ENCODE results near the gene PARP8.
"Not testable (repeated sequence)": the region's sequence is repeated elsewhere in the genome, so short reads cannot be mapped to it uniquely, and the experiment has no call there.

Gene PARP8

DNA sequence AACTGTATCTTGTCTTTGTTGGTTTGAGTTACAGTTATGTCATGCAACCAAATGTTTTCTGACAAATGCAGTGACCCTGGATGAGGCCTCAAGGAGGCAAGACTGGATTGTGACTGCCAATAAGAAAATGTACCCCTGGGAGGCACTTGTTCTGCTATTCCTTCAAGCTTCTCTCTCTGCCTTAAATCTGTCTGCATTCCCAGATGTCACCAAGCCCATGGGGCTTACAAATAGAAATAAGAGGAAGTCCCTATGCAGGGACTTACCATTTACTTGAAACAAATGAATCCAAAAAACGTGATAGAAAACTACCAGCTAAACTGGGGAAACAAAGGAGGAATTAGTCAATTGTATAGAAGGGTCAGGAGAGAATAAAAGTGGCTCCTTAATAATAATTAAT lies 8.2 kb upstream of the PARP8 start:
- Histone ChIP-seq H3K4me3 (ENCODE audit: low read depth, low read length) (no peak overlapping the region), H3K9ac (ENCODE audit: low read depth, low read length) (no peak overlapping the region), H3K27me3 (ENCODE audit: control insufficient read depth, insufficient read depth, low read length) (no peaks in the 10 kb centered on the region), H3K4me1 (ENCODE audit: control insufficient read depth, insufficient read depth, low read length) (no peaks in the 10 kb centered on the region), H3K27ac (ENCODE audit: low read depth, low read length) (no peak overlapping the region), H3K36me3 (ENCODE audit: control insufficient read depth, insufficient read depth, low read length) (no peaks in the 10 kb centered on the region), H3K9me3 (ENCODE audit: control insufficient read depth, insufficient read depth, low read length) (no peaks in the 10 kb centered on the region)

- peaks cover 12% of the 10 kb centered on the region for H3K27me3 ChIP-seq (ENCODE audit: control insufficient read depth, insufficient read depth, low read length)
- H3K36me3 ChIP-seq (ENCODE audit: control insufficient read depth, insufficient read depth, low read length) = no peaks in the 10 kb centered on the region
- H3K27ac ChIP-seq (ENCODE audit: low read depth, low read length) = no peak overlapping the region
- no peaks in the 10 kb centered on the region for H3K9me3 ChIP-seq (ENCODE audit: control insufficient read depth, insufficient read depth, low read length)
- H3K4me1 ChIP-seq (ENCODE audit: control insufficient read depth, insufficient read depth, low read length) = 0 out of 2 replicates have a peak, but pooled peaks cover 5% of the 10 kb centered on the region
- H3K9ac ChIP-seq (ENCODE audit: low read depth, low read length) = no peak overlapping the region
- no peak overlapping the region for H3K4me3 ChIP-seq (ENCODE audit: low read depth, low read length)
Observed at GRCh38 chr5:50663636-50664035, 2.8 kb upstream of the PARP8 start.

DNA sequence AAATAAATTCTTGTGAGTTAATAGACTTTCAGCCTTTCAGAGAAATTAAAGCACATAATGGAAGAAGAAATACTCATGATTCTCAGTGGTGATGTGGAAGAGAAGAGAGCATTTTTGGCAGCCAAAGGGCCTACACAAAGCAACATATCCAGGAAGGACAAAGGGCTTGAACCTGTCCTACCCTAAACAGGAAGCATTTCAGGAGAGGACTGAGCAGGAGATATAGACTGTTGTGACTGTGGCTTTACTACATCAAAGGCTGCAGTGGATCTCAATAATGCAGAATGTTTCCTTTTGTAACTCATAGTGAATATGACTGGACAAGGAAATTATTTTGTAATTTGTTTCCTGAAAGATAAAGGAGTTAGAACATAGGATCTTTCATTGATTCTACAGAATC lies 1.3 kb upstream of the PARP8 start:
- Histone ChIP-seq H3K27me3 (ENCODE audit: control insufficient read depth, insufficient read depth, low read length) (peaks cover 12% of the 10 kb centered on the region), H3K4me3 (ENCODE audit: low read depth, low read length) (no peak overlapping the region), H3K9ac (ENCODE audit: low read depth, low read length) (no peak overlapping the region), H3K27ac (ENCODE audit: low read depth, low read length) (no peak overlapping the region), H3K9me3 (ENCODE audit: control insufficient read depth, insufficient read depth, low read length) (no peaks in the 10 kb centered on the region), H3K36me3 (ENCODE audit: control insufficient read depth, insufficient read depth, low read length) (no peaks in the 10 kb centered on the region), H3K4me1 (ENCODE audit: control insufficient read depth, insufficient read depth, low read length) (peaks cover 14% of the 10 kb centered on the region)

GRCh38 chr5:50665761-50666202 lies 655 bp upstream of the PARP8 start:
- H3K4me1 ChIP-seq (ENCODE audit: control insufficient read depth, insufficient read depth, low read length) = peaks cover 14% of the 10 kb centered on the region
- H3K9me3 ChIP-seq (ENCODE audit: control insufficient read depth, insufficient read depth, low read length); H3K36me3 ChIP-seq (ENCODE audit: control insufficient read depth, insufficient read depth, low read length): not testable (repeated sequence)
- H3K9ac ChIP-seq (ENCODE audit: low read depth, low read length) = peak overlapping the region; percentile 95; the same call in 1 of the 2 replicates
- peak overlapping the region; percentile 32 for H3K27ac ChIP-seq (ENCODE audit: low read depth, low read length)
- peaks cover 12% of the 10 kb centered on the region for H3K27me3 ChIP-seq (ENCODE audit: control insufficient read depth, insufficient read depth, low read length)
- H3K4me3 ChIP-seq (ENCODE audit: low read depth, low read length) = peak overlapping the region; percentile 98

GRCh38 chr5:50667023-50667652 lies 701 bp downstream of the PARP8 start:
- Histone ChIP-seq H3K9me3 (ENCODE audit: control insufficient read depth, insufficient read depth, low read length) (no peaks in the 10 kb centered on the region), H3K36me3 (ENCODE audit: control insufficient read depth, insufficient read depth, low read length) (no peaks in the 10 kb centered on the region), H3K4me3 (ENCODE audit: low read depth, low read length) (peak overlapping the region; percentile 98), H3K27me3 (ENCODE audit: control insufficient read depth, insufficient read depth, low read length) (peaks cover 12% of the 10 kb centered on the region), H3K9ac (ENCODE audit: low read depth, low read length) (peak overlapping the region; percentile 95), H3K27ac (ENCODE audit: low read depth, low read length) (peak overlapping the region; percentile 91), H3K4me1 (ENCODE audit: control insufficient read depth, insufficient read depth, low read length) (peaks cover 19% of the 10 kb centered on the region)

DNA sequence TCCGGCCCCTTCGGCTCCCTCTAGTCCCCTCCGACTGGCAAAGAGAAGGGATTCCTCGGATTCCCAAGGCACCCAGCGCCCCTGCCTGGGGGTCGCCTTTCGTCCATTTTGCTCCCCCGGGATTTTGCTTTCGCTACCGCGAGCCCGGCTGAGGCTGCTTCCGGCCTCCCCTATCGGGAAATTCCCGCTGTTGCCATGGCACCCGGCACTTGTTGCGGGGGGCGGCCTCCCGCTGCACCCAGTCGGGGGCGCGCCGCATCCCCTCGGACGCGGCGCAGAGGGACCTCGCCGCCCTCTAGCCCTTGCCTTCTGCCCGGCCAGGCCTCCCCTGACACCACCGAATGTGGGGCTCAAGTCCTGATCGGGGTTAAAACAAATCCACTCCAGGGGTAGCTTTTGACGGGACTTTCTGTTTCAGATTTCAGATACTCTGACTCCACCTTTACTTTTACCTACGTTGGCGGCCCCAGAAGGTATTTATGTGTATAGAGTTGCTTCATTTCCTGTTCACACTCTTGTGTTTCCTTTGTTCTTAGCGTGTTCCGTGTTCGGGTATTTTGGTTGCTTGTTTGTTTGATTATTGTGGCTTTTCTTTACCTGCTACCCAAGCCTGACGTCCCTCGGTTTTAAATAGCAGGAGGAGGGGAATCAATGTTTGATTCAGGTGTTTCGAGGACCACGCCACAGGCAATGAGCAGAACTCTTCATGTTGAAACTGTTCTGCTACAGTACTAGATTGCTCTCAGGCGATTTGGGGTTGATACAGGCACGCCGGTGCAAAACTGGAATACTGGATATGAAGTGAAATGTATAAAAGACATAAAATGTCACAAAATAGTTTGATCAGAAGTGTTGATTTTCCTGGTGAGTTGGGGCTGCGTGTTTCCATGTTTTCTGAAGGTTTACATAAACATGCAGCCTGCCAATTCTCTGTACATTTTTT lies 1.5 kb downstream of the PARP8 start:
- Histone ChIP-seq H3K27ac (ENCODE audit: low read depth, low read length) (peak overlapping the region; percentile 91), H3K36me3 (ENCODE audit: control insufficient read depth, insufficient read depth, low read length) (no peaks in the 10 kb centered on the region), H3K9me3 (ENCODE audit: control insufficient read depth, insufficient read depth, low read length) (no peaks in the 10 kb centered on the region), H3K4me3 (ENCODE audit: low read depth, low read length) (peak overlapping the region; percentile 98), H3K9ac (ENCODE audit: low read depth, low read length) (peak overlapping the region; percentile 95), H3K4me1 (ENCODE audit: control insufficient read depth, insufficient read depth, low read length) (peaks cover 25% of the 10 kb centered on the region), H3K27me3 (ENCODE audit: control insufficient read depth, insufficient read depth, low read length) (peaks cover 12% of the 10 kb centered on the region)

DNA sequence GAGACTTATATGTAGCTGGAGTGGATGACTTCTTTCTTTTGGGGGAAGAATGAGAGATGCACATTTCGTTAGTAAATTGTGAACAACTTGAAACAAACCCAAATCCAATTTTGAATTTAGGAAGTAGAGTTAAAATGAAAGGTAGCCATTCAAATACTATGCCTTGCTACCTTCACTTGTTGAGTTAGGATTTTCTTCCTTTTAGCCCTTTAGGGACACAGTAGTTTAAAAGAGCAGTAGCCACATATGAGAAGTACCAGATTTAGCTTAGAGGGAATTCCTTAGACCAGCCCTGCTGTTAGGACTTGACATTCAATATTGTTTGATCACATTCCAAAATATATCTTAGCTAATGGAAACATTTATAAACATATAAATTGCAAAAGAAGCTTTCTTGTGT lies 2.2 kb downstream of the PARP8 start:
- H3K36me3 ChIP-seq (ENCODE audit: control insufficient read depth, insufficient read depth, low read length); H3K27ac ChIP-seq (ENCODE audit: low read depth, low read length); H3K9me3 ChIP-seq (ENCODE audit: control insufficient read depth, insufficient read depth, low read length): not testable (repeated sequence)
- Histone ChIP-seq H3K4me1 (ENCODE audit: control insufficient read depth, insufficient read depth, low read length) (peaks cover 30% of the 10 kb centered on the region), H3K27me3 (ENCODE audit: control insufficient read depth, insufficient read depth, low read length) (peaks cover 12% of the 10 kb centered on the region), H3K9ac (ENCODE audit: low read depth, low read length) (peak overlapping the region; percentile 95), H3K4me3 (ENCODE audit: low read depth, low read length) (peak overlapping the region; percentile 98)

DNA sequence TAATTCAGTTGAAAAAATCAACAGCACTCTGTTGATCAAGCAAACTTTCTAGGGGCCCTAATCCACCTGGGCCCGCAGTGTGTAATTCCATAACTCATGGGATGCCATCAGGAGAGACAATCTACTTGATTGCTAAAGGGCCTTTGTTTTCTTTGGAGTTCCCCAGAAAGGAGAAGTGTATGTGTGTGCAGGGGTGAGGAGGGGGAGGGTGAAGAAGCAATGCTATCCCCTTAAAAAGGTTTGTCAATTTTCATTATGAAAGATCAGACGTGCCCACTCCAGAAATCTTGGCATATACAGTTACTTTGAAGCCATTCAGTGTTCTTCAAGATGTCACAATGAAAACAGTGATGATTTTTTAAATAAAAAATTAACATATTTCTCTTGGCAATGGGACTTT lies 6.2 kb downstream of the PARP8 start:
- Histone ChIP-seq H3K4me3 (ENCODE audit: low read depth, low read length) (no peak overlapping the region), H3K27ac (ENCODE audit: low read depth, low read length) (no peak overlapping the region), H3K4me1 (ENCODE audit: control insufficient read depth, insufficient read depth, low read length) (peaks cover 48% of the 10 kb centered on the region), H3K27me3 (ENCODE audit: control insufficient read depth, insufficient read depth, low read length) (no peaks in the 10 kb centered on the region), H3K9me3 (ENCODE audit: control insufficient read depth, insufficient read depth, low read length) (no peaks in the 10 kb centered on the region), H3K36me3 (ENCODE audit: control insufficient read depth, insufficient read depth, low read length) (no peaks in the 10 kb centered on the region), H3K9ac (ENCODE audit: low read depth, low read length) (no peak overlapping the region)

DNA sequence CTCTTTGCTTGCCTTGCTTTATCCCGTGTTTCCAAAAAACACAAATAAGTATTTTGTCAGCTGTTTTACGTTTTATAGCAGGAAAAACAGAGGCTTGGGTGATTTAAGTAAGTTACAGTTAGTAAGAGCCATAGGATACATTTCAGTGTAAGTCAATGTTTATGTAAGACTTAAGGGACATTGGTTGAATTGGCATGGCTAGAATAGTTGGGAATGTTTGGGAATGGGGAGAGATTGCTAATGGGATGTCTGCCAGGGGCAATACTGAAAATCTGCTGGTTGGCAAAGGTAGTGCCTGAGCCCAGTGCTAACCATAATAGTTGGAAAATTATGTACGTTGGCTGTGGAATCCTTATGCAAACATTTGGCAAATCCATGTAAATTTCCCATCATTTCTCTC lies 7.0 kb downstream of the PARP8 start:
- H3K27me3 ChIP-seq (ENCODE audit: control insufficient read depth, insufficient read depth, low read length); H3K9me3 ChIP-seq (ENCODE audit: control insufficient read depth, insufficient read depth, low read length); H3K36me3 ChIP-seq (ENCODE audit: control insufficient read depth, insufficient read depth, low read length); H3K27ac ChIP-seq (ENCODE audit: low read depth, low read length); H3K4me3 ChIP-seq (ENCODE audit: low read depth, low read length); H3K9ac ChIP-seq (ENCODE audit: low read depth, low read length): not testable (repeated sequence)
- peaks cover 54% of the 10 kb centered on the region for H3K4me1 ChIP-seq (ENCODE audit: control insufficient read depth, insufficient read depth, low read length)

- no peaks in the 10 kb centered on the region for H3K36me3 ChIP-seq (ENCODE audit: control insufficient read depth, insufficient read depth, low read length)
- H3K9me3 ChIP-seq (ENCODE audit: control insufficient read depth, insufficient read depth, low read length) = no peaks in the 10 kb centered on the region
- H3K27ac ChIP-seq (ENCODE audit: low read depth, low read length) = no peak overlapping the region
- H3K27me3 ChIP-seq (ENCODE audit: control insufficient read depth, insufficient read depth, low read length) = no peaks in the 10 kb centered on the region
- peaks cover 61% of the 10 kb centered on the region for H3K4me1 ChIP-seq (ENCODE audit: control insufficient read depth, insufficient read depth, low read length)
- no peak overlapping the region for H3K4me3 ChIP-seq (ENCODE audit: low read depth, low read length)
- H3K9ac ChIP-seq (ENCODE audit: low read depth, low read length) = no peak overlapping the region
Observed at GRCh38 chr5:50675385-50675784, 8.9 kb downstream of the PARP8 start.

DNA sequence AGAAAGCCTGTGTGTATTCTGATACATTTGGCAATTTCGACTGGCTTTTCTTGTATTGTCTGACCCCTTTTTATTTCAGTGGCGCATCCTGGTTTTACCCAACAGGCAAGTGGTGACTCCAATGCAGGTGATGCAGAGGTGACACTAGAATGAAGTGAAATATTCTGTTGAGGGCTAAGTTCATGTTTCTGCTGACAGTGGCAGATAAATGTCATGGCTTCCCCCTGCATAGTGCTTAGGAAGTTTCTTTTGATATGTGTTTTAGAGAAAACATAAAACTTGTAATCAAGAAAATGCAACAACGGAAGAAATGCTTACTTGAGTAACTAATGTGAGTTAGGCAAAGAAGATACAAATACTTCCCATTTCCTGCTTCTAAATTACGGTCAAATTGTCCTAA lies 13.1 kb downstream of the PARP8 start:
- Histone ChIP-seq H3K27ac (ENCODE audit: low read depth, low read length) (peak overlapping the region; percentile 6), H3K4me1 (ENCODE audit: control insufficient read depth, insufficient read depth, low read length) (peaks cover 65% of the 10 kb centered on the region)
- not testable (repeated sequence) for H3K9me3 ChIP-seq (ENCODE audit: control insufficient read depth, insufficient read depth, low read length); H3K4me3 ChIP-seq (ENCODE audit: low read depth, low read length); H3K9ac ChIP-seq (ENCODE audit: low read depth, low read length); H3K36me3 ChIP-seq (ENCODE audit: control insufficient read depth, insufficient read depth, low read length); H3K27me3 ChIP-seq (ENCODE audit: control insufficient read depth, insufficient read depth, low read length)
